HG03521 (cell line): Measurements from ENCODE around the gene LGI4.
"Not testable (repeated sequence)": the region's sequence is repeated elsewhere in the genome, so short reads cannot be mapped to it uniquely, and the experiment has no call there.

Experiments used
- ATAC-seq: cut with Tn5 transposase; IDR thresholded peaks from one replicate; pipeline ENCODE4 v1.9.1; 2021; ENCODE audit warnings: mild to moderate bottlenecking, moderate library complexity; ENCODE audit not compliant: unreplicated experiment

Gene LGI4

DNA sequence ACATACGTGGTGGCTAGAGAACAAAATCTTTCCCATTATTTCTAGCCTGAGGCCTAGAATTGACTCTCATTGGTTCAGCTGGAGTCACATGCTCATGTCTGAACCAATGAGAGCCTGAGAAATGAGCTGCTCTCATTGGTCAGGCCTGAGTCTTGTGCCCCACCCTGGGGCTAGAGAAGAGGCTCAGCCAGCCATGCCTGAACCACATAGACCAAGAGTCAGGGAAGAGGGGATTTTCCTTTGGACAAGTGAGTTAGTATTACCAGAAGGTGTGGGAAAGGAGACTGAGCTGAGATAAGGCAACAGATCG lies 26.5 kb upstream of the LGI4 start:
- no peak for ATAC-seq

DNA sequence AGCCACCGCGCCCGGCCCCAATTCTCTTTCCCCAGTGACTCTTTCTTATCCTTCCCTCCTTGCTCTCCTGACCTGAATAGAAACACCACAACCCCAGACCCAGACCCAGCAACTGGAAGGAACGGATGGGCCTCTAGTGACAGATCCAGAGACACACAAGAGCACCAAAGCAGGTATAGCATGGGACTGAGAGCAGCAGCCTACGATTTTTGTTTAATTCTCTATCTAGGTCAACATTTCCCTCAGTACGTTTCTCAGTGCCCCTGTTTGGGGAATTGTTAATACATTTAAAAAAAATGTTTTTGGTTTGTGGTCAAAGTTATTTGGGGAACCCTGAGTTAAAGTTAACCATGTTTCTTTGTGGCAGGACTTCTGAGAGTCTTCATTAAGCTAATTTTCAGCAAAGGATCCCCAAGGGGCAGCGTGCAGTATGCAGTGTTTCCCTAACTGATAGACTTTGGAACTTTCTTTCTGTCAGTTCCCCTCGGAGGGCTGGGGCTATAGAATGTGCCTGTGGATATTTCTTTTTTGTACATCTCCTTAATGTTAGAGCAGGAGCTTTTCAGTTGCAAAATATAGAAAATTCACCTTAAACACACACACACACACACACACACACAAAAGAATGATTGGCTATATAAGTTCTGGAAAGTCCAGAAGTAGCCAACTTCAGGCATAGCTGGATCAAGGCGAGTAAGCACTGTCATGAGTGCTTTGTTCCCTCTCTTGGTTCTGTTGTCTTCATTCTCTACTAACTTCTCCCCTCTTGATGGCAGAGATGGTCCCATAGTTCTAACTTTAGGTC lies 26.0 kb upstream of the LGI4 start:
- ATAC-seq: no peak

DNA sequence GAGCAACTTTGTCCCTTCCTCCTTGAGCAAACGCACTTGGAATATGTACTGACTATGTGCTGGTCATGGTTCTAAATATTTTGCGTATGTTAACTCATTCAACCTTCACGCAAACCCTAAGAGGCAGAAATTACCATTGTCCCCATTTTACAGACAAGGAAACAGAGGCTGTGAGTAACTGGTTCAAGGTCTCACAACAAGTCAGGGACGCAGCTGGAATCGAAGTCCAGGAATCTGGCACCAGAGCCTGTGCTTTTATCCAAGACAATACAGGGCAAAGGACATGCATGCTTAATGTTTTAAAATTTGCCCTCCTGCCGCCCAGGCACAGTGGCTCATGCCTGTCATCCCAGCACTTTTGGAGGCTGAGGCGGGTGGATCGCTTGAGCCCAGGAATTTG lies 24.7 kb upstream of the LGI4 start:
- ATAC-seq: no peak

DNA sequence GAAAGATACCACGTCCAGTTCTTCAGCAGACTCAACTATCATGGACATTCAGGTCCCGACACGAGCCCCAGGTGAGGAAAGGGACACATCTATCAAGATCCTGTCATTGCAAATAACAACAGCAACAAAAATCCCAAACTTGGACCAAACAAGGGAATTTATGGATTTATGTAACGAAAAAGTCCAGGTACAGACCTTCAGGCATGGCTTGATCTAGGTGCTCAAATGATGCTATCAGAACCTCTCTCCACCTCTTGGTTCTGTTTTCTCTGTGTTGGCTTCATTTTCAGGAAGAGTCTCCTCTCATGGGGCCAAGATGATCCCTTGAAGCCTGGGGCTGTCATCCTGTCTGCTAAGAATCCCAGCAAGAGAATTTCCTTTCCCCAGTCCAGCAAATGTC lies 22.6 kb upstream of the LGI4 start:
- no peak for ATAC-seq

DNA sequence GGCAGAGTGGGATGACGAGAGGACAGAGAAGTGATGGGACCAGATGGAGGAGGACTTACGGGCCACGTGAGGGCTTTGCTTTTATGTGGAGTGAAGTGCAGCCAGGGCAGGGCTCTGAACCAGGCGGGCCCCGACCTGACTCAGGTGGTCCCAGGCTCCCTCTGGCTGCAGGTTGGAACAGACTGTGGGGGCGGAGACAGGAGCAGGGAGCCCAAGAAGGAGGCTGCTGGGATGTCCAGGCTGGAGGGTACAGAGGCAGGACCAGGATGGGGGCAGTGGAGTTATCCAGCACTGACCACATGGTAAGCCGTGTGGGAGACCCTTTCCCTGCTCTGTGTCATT lies 21.8 kb upstream of the LGI4 start:
- no peak for ATAC-seq

DNA sequence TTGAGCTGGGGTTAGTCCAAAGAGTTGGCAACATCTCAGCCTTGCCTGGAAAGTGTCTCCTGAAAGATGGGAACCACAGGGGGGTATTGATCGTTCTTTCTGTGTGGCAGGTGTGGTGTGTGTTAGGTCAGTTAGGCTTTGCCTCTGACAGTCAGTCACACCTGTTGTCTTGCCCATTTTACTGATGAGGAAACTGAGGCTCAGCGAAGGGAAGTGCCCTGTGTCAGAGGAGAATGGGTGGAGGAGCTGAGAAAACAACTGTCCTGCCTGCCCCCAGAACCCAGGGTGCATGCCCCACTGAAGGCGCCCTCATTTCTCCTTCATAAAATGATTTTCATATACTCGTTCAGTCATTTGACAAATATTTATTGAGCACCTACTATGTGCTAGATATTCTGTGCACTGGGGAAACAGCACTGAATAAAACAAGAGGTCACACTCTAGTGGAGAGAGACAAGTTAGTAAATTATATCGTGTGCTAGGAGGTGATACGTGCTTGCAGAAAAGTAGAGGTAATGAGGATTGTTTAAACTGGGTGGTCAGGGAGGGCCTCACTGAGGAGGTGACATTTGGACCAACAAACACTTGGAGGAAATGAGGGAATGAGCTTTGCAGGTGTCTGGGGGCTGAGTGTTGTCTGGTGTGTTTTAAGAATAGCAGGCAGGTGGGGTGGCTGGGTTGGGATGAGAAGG lies 21.3 kb upstream of the LGI4 start:
- ATAC-seq: no peak

DNA sequence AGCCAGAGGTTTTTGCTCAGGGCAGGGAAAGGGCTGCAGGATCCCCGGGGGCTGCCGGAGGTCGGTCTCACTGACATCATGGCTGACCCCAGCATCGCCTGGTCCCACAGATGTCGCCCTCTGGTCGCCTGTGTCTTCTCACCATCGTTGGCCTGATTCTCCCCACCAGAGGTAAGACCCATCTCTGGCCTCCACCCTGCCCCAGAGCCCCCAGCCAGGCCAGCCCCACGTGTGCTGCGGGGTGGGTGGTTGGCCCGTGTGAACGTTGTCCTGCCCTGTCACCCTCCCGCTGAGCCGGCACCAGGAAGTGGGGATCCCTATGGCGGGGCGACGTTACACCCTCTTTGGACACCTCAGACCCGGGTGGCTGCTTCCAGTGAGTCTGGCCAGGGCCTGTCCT lies 20.6 kb upstream of the LGI4 start:
- no peak for ATAC-seq

DNA sequence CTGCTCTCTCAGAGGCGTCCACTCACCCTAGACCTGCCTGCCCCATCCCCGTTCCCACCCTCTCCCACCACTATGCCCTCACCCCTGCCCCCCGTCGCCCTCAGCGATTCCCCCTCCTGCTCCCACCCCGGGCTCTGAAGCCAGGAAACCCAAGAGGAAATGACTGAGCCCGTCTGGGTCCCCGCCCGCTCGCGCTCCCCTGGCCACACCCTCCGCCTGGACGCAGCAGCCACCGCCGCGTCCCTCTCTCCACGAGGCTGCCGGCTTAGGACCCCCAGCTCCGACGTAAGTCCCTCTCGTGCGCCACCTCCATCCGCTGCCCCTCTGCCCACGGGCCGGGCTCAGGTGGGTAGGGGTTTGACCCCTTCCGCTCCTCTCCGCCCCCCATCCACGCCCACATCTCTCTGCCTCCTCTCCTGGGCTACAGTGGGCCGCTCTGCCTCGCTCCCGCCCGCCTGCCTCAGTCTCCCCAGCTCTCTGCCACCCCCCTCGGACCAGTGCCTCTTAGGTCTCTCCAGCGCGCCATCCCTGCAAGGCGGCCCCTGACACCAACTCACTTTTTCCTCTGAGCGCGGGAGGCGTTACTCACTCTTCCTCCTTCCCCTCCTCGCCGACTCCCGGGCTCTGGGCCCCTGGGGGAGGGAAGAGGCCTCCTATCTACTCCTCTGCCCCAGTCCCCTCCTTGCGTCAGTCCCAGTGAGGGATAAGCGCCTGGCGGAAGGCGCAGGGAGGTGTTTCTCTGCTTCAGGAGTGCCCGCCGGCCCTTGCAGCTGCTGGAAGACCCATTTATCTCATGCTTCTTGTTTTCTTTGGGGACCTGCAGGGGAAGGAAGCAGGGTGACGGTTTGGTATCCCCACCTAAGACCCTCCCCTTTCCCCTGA lies 19.9 kb upstream of the LGI4 start, which contains the start of gene FXYD5:
FXYD5 (plus strand) TSS at position 211 of the 882 bp plus-strand sequence. CDS start 816 bp downstream, outside the sequence.
- ATAC-seq: no peak

DNA sequence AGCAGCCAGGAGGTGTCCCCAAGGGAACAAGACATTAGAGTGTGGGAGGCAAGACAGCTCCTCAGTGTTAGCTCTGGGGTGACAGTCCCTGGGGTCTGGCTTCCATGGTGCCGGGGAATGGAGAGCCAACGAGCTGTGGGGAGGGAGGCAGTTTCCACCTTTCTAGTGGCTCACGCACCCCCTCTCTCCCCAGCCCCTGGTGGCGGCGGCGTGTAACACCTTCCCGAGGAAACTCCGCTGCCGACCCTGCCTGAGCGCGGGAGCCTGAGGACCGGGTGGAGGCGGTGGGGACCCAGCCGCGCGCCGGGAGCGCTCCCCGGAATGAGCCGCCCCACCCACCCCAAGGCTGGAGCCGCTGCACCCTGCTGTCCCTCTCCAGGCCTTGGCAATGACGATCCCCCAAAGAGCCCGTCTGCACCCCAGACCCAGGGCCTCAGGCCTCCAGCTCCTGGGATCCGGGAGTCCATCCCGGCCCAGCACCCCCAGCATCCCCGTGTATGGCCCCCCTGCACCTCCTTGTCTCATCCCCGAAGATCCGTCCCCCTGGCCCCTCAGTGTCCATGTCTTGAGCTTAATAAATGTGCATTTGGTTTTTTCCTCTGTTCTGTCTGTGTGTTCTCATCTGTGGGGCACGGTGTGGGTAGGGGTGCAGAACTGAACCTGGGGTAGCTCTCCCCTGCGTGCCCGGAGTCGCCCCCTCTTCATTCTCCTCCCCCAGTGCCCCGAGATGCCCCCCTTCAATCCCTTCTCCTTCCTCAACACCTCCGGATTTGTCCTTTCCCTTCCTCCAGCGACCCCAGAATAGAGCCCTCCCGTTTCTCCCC lies 19.1 kb upstream of the LGI4 start:
- ATAC-seq: peak; percentile 54

DNA sequence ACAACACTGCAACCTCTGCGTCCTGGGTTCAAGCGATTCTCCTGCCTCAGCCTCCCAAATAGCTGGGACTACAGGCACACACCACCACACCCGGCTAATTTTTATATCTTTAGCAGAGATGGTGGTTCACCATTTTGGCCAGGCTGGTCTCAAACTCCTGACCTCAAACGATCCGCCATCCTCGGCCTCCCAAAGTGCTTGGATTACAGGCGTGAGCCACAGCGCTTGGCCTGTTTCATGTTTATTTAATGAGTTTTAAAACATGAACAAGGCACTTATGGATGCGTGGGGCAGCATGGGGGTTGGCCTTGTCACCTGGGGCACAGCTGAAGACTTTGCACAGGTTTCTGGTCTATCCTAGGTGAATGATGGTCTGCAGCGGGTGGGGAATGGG lies 18.3 kb upstream of the LGI4 start:
- not testable (repeated sequence) for ATAC-seq

DNA sequence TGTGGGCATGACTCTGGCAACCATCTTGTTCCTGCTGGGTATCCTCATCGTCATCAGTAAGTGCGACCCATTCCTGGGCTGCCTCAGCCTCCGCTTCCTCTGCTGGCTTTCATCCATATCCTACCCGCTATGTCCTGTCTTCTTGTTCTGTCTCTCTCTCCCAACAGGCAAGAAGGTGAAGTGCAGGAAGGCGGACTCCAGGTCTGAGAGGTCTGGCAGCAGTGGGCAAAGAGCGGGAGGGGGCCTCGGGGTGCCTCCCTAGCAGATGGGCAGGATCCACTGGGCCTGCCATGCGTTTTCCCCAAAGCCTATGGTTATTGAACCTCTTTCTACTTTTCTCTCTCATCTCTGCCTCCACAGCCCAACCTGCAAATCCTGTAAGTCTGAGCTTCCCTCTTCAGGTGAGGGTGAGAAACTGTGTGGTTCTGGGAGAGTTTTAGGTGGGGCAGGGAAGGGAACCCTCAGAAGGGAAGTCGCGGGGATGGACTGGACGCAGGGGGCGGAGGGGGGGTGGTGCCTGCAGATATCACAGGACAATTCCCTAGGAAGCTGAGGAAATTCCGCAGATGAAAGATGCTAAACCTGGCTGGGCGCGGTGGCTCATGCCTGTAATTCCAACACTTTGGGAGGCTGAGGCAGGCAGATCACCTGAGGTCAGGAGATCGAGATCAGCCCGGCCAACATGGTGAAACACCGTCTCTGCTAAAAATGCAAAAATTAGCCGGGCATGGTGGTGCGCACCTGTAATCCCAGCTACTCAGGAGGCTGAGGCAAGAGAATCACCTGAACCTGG lies 16.6 kb upstream of the LGI4 start:
- ATAC-seq: no peak

DNA sequence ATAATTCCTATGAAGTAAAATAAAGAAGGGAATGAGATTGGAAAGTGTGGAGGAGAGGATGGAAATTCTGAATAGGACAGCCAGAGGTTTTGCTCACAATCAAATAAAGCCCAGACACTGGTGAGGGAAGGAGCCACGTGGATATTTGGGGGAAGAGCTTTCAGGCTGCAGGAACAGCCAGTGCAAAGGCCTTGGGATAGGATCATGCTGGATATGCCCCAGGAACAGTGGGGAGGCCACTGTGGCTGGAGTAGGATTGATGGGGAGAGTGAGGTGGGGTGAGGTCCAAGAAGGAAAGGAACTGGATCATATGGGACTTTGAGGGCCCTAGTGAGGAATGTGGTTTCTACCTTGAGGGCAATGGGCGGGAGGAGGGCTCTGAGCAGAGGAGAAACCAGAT lies 15.6 kb upstream of the LGI4 start:
- ATAC-seq: no peak

DNA sequence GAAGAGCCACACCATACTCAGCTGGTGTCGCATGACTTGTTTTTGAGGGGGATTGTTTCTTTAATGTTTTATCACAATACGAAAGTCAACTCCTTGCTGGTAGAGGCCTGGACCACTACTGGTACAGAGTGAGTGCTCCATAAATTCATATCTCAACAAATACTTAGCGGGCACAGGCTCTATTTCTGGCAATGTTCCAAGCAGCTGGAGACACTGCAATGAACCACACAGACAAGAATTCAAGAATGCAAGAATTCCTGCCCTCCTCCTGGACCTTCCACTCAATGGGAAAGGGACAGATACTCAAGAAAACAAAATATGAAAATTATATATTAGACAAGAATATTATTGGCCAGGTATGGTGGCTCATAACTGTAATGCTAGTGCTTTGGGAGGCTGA lies 14.6 kb upstream of the LGI4 start:
- ATAC-seq: no peak

DNA sequence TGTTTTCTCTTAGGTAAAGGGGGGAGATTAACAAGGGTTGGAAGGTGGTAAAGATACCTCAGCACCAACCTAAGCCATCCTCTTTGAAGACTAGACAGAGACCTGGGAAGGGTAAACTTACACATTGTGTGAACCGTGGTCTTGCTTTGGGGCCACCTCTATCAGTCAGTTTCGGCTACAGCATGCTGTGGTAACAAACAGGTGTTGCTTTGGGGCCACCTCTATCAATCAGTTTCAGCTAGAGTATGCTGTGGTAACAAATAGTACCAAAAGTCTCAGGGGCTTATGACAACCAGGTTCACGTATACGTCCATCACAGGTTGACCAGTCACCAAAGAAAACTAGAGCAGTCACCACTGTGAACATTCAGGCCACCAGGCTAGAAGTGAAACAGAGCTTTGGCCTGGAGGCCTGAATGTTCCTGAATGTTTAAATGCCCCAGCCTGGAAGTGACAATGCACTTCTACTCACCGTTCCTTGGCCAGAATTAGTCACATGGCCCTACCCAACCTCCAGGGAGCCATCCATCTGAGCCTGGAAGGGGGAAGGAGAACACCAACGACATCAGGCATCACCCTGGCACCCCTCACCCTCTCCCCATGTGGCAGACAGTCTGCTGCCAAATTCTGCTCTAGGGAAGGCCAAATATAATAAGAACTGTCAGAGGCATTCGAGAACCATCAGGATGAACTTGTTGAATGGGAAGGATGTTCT lies 12.0 kb upstream of the LGI4 start:
- ATAC-seq: no peak

DNA sequence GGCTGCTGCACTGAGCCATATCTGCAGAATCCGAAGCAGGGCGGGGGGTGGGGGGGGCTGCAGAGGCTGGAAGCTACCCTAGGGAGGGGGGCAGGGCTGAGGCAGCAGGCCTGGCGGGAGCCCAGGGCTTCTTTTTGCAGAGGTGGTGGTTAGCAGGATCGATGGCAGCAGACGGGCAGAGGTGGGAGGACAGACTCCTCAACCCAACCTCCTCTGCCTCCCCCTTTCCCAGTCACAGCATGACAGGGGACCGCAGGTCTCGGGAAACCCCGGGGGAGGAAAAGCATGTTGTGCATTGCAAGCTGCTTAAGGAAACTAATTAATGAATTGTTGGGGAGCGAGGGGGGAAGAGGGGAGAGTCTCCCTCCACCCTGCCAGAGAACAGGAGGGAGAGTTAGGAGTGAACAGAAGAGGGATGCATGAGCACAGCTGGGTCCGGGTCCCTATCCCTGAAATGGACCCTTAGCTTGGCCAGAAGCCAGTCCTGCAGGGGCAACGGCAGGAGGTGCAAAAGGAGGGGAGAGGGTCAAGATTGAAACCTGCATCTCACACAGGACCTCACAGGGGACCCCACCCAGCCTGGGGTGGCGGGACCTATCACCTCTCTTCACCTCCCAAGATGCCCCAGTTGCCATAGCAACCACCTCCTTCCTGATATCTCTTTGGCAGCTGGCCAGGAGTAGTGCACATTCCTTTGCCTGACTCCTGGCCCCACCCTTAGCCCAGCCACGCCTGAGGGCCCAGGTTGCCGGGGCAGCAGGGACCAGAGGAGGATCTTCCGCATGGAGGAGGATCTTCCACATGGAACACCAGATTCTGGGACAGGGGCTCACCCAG lies 10.0 kb upstream of the LGI4 start:
- ATAC-seq: no peak

DNA sequence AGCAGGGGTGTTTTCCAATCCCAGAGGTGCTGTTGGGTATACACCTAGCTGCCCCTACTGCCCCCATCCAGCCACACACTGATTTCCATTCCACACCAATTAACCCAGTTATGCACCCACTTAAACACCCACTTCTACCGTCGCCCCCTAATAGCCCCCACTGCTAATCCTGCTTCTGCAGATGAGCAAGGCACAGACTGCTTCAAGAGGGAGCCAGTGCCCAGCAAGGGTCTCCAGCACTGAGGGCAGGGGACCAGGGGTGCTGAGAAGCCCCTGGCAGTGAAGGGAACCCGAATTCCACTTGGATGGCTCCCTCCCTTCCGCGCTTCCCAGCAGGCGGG lies 9.4 kb upstream of the LGI4 start:
- no peak for ATAC-seq

DNA sequence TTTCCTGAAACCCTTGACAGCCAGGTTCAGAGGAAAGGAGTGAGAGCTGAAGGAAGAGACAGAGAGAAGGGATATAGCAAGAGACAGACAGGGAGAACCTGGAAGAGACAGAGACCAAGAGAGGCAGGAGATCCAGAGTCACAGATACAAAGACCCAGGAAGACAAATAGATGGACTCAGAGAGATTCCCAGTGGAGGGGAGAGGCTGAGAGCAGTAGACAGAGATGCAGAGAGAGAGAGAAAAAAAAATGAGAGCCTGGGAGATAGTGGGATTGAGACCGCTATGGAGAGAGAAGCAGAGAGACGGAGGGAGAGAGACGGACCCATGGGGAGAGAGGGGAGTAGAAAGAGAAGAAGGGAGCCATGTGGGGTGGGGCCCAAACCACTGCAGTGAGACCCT lies 9.0 kb upstream of the LGI4 start:
- no peak for ATAC-seq

DNA sequence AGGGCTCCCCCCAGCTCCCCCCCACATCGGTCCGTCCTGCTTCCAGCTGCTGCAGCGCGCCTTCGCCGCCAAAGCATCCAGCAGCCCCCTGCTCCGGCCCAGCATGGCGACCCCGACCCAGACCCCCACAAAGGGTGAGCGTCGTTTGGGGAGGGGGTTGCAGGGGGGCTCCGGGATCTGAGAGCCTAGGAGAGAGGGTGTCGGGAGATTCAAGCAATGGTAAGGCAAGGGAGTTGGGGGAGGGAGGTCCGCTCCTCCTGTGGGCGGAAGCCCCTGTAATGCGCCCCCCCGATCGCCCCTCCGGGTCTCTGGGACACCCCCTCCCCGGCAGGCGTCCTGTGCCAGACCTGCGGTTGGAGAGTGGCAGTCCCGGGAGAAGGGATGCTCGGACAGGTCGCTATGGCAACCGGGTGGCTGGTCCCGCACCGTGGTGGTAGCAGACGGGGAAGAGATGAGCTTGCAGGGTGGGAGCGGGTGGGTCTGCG lies 8.4 kb upstream of the LGI4 start, which contains the start of gene FXYD7:
FXYD7 (plus strand) TSS at position 25 of the 485 bp plus-strand sequence; CDS start at position 104, 79 bp downstream.
- ATAC-seq: no peak
